K562 (cell line): Measurements from ENCODE around the gene LTBP4. TPM values are rescaled to one million over a fixed set of nuclear protein-coding genes. Genes with fewer than 3 reads are reported as not detected.

Source experiments
- ATF7 ChIP-seq: fragments of 450-650 bp; IDR thresholded peaks from 2 replicates; pipeline ENCODE4 v1.7.1; 2014; ENCODE audit warnings: mild to moderate bottlenecking, moderate library complexity
- CC2D1A ChIP-seq: fragments of 450-650 bp; IDR thresholded peaks from 2 replicates; pipeline ENCODE4 v1.6.1; 2017; ENCODE audit warnings: mild to moderate bottlenecking
- FIP1L1 ChIP-seq: fragments of 200-400 bp; formaldehyde crosslinking; IDR thresholded peaks from 2 replicates; pipeline ENCODE4 v1.6.1; 2018; ENCODE audit warnings: mild to moderate bottlenecking, low read depth, low read length; ENCODE audit not compliant: poor library complexity, severe bottlenecking
- NFRKB ChIP-seq: fragments of 450-650 bp; IDR thresholded peaks from 2 replicates; pipeline ENCODE4 v1.6.1; 2016; ENCODE audit warnings: low read depth
- PTRF ChIP-seq: fragments of 450-650 bp; IDR thresholded peaks from 2 replicates; pipeline ENCODE4 v1.6.1; 2016; ENCODE audit warnings: mild to moderate bottlenecking, missing genetic modification characterization, missing compliant biosample characterization
- PYGO2 ChIP-seq: fragments of 450-650 bp; IDR thresholded peaks from 2 replicates; pipeline ENCODE4 v1.6.1; 2016; ENCODE audit warnings: mild to moderate bottlenecking, missing genetic modification characterization, moderate library complexity, missing compliant biosample characterization
- SFPQ ChIP-seq: fragments of 200-400 bp; formaldehyde crosslinking; IDR thresholded peaks from 2 replicates; pipeline ENCODE4 v1.6.1; 2017; ENCODE audit warnings: mild to moderate bottlenecking, low read depth, low read length, moderate library complexity
- SMAD3 ChIP-seq: fragments of 450-650 bp; formaldehyde crosslinking; conservative IDR thresholded peaks from 2 replicates; pipeline ENCODE4 v1.4.0; 2020; ENCODE audit warnings: mild to moderate bottlenecking
- SP1 ChIP-seq: sonication (generic); formaldehyde crosslinking; IDR thresholded peaks from 2 replicates; pipeline ENCODE4 v1.8.1; 2022; ENCODE audit warnings: mild to moderate bottlenecking, missing genetic modification reagents
- TCF3 ChIP-seq: sonication (generic); formaldehyde crosslinking; IDR thresholded peaks from 2 replicates; pipeline ENCODE4 v1.4.0; 2020; ENCODE audit warnings: mild to moderate bottlenecking, missing genetic modification reagents
- TSC22D4 ChIP-seq: fragments of 450-650 bp; IDR thresholded peaks from 2 replicates; pipeline ENCODE4 v1.6.1; 2016; ENCODE audit warnings: missing genetic modification characterization, missing biosample characterization, control low read depth
- ZBTB2 ChIP-seq: fragments of 450-650 bp; IDR thresholded peaks from 2 replicates; pipeline ENCODE4 v1.6.1; 2016; ENCODE audit warnings: antibody characterized with exemption
- ZBTB7A ChIP-seq: IDR thresholded peaks from 2 replicates; pipeline ENCODE4 v1.6.1; 2011; ENCODE audit warnings: low read depth, mild to moderate bottlenecking, low read length, moderate library complexity, borderline replicate concordance; ENCODE audit not compliant: control insufficient read depth
- ZC3H8 ChIP-seq: fragments of 450-650 bp; IDR thresholded peaks from 2 replicates; pipeline ENCODE4 v1.6.1; 2017
- ZNF253 ChIP-seq: fragments of 250-450 bp; sonication (Bioruptor Pico); conservative IDR thresholded peaks from 2 replicates; pipeline ENCODE4 v1.6.1; 2021; ENCODE audit warnings: mild to moderate bottlenecking
- polyA plus RNA-seq, 8 experiments: library from polyadenylated mRNA; depleted of rRNA in 4 of 8; stranded (reverse) in 5 of 8; unstranded in 3 of 8; fragments of >200 nt; fragmentation: Nextera tagmentation in 2 of 8; fragmentation: Illumina TruSeq in 1 of 8; extraction: Ambion mirVana in 2 of 8; extraction: Trizol in 1 of 8; gene quantifications; 2 replicates each; pipeline versions ENCODE4 v1.2.1 to v1.2.3, GENCODE V29; 2011 to 2014; ENCODE audit warnings: inconsistent platforms in 1 of 8, missing spikeins in 1 of 8
- total RNA-seq, 7 experiments: library from RNA; depleted of rRNA in 6 of 7; stranded (reverse); fragments of >200 nt in 6 of 7; fragmentation: Illumina TruSeq in 2 of 7; extraction: Trizol in 2 of 7; gene quantifications; 2 replicates each; pipeline versions ENCODE4 v1.2.1 to v1.2.3, GENCODE V29; 2011 to 2021; ENCODE audit warnings: low replicate concordance in 1 of 7
- TF ChIP-seq, protein P1 (sequence below): IDR thresholded peaks from 2 replicates; pipeline ENCODE4 v1.6.1; 2016; ENCODE audit warnings: missing genetic modification characterization, missing compliant biosample characterization
- TF ChIP-seq, protein P2 (sequence below): sonication (generic); formaldehyde crosslinking; IDR thresholded peaks from 2 replicates; pipeline ENCODE4 v1.8.0; 2023; ENCODE audit warnings: mild to moderate bottlenecking, missing genetic modification reagents

LTBP4 gene
- total and polyA plus RNA-seq, 9 of the 15 experiments (the other 6 are each of a cell fraction or from before 2014, with no cell fraction given), result 0.35 to 160 (median 31.6) TPM

- TF ChIP-seq ZBTB2 (no peak), TSC22D4 (tag) (no peak), SMAD3 (CRISPR knock-in tag) (no peak), FIP1L1 (peak; percentile 62), SP1 (CRISPR knock-in tag) (peak; percentile 68; the same call in 1 of the 2 replicates), PYGO2 (no peak), PTRF (tag) (no peak), TCF3 (CRISPR knock-in tag) (no peak), NFRKB (no peak; the same call in 1 of the 2 replicates), CC2D1A (no peak), ATF7 (no peak), ZC3H8 (no peak), SFPQ (no peak), ZNF253 (CRISPR knock-in tag) (no peak), ZBTB7A (peak; percentile 23; the same call in 1 of the 2 replicates)
- TF ChIP-seq, protein P1, sequence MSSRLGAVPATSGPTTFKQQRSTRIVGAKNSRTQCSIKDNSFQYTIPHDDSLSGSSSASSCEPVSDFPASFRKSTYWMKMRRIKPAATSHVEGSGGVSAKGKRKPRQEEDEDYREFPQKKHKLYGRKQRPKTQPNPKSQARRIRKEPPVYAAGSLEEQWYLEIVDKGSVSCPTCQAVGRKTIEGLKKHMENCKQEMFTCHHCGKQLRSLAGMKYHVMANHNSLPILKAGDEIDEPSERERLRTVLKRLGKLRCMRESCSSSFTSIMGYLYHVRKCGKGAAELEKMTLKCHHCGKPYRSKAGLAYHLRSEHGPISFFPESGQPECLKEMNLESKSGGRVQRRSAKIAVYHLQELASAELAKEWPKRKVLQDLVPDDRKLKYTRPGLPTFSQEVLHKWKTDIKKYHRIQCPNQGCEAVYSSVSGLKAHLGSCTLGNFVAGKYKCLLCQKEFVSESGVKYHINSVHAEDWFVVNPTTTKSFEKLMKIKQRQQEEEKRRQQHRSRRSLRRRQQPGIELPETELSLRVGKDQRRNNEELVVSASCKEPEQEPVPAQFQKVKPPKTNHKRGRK (tag), result no peak
- TF ChIP-seq, protein P2, sequence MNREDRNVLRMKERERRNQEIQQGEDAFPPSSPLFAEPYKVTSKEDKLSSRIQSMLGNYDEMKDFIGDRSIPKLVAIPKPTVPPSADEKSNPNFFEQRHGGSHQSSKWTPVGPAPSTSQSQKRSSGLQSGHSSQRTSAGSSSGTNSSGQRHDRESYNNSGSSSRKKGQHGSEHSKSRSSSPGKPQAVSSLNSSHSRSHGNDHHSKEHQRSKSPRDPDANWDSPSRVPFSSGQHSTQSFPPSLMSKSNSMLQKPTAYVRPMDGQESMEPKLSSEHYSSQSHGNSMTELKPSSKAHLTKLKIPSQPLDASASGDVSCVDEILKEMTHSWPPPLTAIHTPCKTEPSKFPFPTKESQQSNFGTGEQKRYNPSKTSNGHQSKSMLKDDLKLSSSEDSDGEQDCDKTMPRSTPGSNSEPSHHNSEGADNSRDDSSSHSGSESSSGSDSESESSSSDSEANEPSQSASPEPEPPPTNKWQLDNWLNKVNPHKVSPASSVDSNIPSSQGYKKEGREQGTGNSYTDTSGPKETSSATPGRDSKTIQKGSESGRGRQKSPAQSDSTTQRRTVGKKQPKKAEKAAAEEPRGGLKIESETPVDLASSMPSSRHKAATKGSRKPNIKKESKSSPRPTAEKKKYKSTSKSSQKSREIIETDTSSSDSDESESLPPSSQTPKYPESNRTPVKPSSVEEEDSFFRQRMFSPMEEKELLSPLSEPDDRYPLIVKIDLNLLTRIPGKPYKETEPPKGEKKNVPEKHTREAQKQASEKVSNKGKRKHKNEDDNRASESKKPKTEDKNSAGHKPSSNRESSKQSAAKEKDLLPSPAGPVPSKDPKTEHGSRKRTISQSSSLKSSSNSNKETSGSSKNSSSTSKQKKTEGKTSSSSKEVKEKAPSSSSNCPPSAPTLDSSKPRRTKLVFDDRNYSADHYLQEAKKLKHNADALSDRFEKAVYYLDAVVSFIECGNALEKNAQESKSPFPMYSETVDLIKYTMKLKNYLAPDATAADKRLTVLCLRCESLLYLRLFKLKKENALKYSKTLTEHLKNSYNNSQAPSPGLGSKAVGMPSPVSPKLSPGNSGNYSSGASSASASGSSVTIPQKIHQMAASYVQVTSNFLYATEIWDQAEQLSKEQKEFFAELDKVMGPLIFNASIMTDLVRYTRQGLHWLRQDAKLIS (CRISPR knock-in tag), result no peak
Measured at GRCh38 chr19:40612831-40613689, 11.9 kb downstream of the LTBP4 start (continued).
